ENCODE measurements around the gene ZNF280B. TPM values are rescaled to one million over a fixed set of nuclear protein-coding genes. Genes with fewer than 3 reads are reported as not detected.

The ZNF280B gene
- total and polyA plus RNA-seq, 2 experiments from 2014 or later, result 5.5 to 6.7 TPM

DNA sequence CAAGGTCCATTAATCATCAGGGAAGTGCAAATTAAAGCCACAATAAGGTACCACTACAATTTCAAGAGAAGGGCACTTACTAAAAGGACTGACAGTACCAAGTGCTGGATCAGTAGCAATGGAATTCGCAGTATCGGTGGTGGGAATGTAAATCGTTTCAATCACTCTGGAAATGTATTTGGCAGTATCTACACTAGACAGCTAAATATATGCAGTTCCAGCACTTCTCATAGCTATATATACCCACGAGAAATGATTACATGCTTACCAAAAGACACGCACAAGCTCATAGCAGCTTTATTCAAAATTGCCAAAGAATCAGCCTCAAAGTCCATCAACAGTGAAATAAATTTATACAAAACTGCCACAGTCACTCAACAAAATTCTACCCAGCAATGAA, 4.4 kb upstream of the ZNF280B start:
- peaks cover 6% of the 10 kb centered on the region; the same call in 1 of the 2 replicates for H3K9me2 ChIP-seq (ENCODE audit: insufficient read depth)
- Mint-ChIP-seq H3K4me3 (no peak overlapping the region), H3K27ac (no peak overlapping the region), H3K27me3 (ENCODE audit: insufficient read depth, low read depth, poor library complexity) (peaks cover 58% of the 10 kb centered on the region), H3K36me3 (ENCODE audit: low read depth) (peaks cover 16% of the 10 kb centered on the region; the same call in 2 of the 3 replicates), H3K9me3 (peaks cover 36% of the 10 kb centered on the region), H3K4me1 (peaks cover under 1% of the 10 kb centered on the region; the same call in 2 of the 3 replicates)
- no peak overlapping the region for H3K4me2 ChIP-seq
- no peaks in the 10 kb centered on the region for H3K4me1 ChIP-seq (ENCODE audit: insufficient read depth)
- no peak overlapping the region for H2AFZ ChIP-seq
- H3K27me3 ChIP-seq (ENCODE audit: insufficient read depth), result peaks cover 94% of the 10 kb centered on the region
- H3K27ac ChIP-seq (ENCODE audit: low read depth), result no peak overlapping the region
- no peak for DNase-seq (ENCODE audit: low spot score)
- no peak overlapping the region for H3K4me3 ChIP-seq
- no peak for ATAC-seq
- no peaks in the 10 kb centered on the region for H3K79me2 ChIP-seq (replicated peaks; ENCODE audit: insufficient read depth)
- TF ChIP-seq, protein P1, sequence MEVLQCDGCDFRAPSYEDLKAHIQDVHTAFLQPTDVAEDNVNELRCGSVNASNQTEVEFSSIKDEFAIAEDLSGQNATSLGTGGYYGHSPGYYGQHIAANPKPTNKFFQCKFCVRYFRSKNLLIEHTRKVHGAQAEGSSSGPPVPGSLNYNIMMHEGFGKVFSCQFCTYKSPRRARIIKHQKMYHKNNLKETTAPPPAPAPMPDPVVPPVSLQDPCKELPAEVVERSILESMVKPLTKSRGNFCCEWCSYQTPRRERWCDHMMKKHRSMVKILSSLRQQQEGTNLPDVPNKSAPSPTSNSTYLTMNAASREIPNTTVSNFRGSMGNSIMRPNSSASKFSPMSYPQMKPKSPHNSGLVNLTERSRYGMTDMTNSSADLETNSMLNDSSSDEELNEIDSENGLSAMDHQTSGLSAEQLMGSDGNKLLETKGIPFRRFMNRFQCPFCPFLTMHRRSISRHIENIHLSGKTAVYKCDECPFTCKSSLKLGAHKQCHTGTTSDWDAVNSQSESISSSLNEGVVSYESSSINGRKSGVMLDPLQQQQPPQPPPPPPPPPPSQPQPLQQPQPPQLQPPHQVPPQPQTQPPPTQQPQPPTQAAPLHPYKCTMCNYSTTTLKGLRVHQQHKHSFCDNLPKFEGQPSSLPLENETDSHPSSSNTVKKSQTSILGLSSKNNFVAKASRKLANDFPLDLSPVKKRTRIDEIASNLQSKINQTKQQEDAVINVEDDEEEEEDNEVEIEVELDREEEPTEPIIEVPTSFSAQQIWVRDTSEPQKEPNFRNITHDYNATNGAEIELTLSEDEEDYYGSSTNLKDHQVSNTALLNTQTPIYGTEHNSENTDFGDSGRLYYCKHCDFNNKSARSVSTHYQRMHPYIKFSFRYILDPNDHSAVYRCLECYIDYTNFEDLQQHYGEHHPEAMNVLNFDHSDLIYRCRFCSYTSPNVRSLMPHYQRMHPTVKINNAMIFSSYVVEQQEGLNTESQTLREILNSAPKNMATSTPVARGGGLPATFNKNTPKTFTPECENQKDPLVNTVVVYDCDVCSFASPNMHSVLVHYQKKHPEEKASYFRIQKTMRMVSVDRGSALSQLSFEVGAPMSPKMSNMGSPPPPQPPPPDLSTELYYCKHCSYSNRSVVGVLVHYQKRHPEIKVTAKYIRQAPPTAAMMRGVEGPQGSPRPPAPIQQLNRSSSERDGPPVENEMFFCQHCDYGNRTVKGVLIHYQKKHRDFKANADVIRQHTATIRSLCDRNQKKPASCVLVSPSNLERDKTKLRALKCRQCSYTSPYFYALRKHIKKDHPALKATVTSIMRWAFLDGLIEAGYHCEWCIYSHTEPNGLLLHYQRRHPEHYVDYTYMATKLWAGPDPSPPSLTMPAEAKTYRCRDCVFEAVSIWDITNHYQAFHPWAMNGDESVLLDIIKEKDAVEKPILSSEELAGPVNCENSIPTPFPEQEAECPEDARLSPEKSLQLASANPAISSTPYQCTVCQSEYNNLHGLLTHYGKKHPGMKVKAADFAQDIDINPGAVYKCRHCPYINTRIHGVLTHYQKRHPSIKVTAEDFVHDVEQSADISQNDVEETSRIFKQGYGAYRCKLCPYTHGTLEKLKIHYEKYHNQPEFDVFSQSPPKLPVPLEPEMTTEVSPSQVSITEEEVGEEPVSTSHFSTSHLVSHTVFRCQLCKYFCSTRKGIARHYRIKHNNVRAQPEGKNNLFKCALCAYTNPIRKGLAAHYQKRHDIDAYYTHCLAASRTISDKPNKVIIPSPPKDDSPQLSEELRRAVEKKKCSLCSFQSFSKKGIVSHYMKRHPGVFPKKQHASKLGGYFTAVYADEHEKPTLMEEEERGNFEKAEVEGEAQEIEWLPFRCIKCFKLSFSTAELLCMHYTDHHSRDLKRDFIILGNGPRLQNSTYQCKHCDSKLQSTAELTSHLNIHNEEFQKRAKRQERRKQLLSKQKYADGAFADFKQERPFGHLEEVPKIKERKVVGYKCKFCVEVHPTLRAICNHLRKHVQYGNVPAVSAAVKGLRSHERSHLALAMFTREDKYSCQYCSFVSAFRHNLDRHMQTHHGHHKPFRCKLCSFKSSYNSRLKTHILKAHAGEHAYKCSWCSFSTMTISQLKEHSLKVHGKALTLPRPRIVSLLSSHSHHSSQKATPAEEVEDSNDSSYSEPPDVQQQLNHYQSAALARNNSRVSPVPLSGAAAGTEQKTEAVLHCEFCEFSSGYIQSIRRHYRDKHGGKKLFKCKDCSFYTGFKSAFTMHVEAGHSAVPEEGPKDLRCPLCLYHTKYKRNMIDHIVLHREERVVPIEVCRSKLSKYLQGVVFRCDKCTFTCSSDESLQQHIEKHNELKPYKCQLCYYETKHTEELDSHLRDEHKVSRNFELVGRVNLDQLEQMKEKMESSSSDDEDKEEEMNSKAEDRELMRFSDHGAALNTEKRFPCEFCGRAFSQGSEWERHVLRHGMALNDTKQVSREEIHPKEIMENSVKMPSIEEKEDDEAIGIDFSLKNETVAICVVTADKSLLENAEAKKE (CRISPR knock-in tag; IDR thresholded peaks at IDR 0.05), result no peak
- TF ChIP-seq EZH2 (IDR thresholded peaks at IDR 0.05; ENCODE audit: low read depth, unreplicated experiment) (no peak), POLR2AphosphoS5 (IDR thresholded peaks at IDR 0.05; ENCODE audit: low read depth) (no peak), REST (IDR thresholded peaks at IDR 0.05; ENCODE audit: unreplicated experiment) (no peak), CTCF (conservative IDR thresholded peaks at IDR 0.05; ENCODE audit: low read depth in 2 of 2) (no peak), EZH2phosphoT487 (IDR thresholded peaks at IDR 0.05; ENCODE audit: unreplicated experiment) (no peak), ZNF331 (CRISPR knock-in tag; IDR thresholded peaks at IDR 0.05; ENCODE audit: low read depth) (no peak), CREB1 (CRISPR knock-in tag; IDR thresholded peaks at IDR 0.05; ENCODE audit: low read depth) (no peak), ZNF114 (CRISPR knock-in tag; IDR thresholded peaks at IDR 0.05) (no peak), STAT1 (IDR thresholded peaks at IDR 0.05; ENCODE audit: unreplicated experiment) (no peak), ETS1 (IDR thresholded peaks at IDR 0.05) (no peak)
- H4K20me1 ChIP-seq (replicated peaks; ENCODE audit: insufficient read depth), result no peaks in the 10 kb centered on the region; the same call in 1 of the 2 replicates
- no peaks in the 10 kb centered on the region for H3K36me3 ChIP-seq (ENCODE audit: insufficient read depth)
- H3F3A ChIP-seq (replicated peaks; ENCODE audit: low read depth), result no peaks in the 10 kb centered on the region

Measured in GM23338 (cell line).